Colonic mucosa (tissue), 4 donors: ENCODE data around the gene LEKR1. TPM values are rescaled to one million over a fixed set of nuclear protein-coding genes. Genes with fewer than 3 reads are reported as not detected.

Source experiments
- DNase-seq: peaks from one replicate; pipeline ENCODE4 v3.0.0-alpha.2; 2020
- H3K27ac ChIP-seq: fragments of 200-600 bp; one replicate; pipeline ENCODE4 v1.8.0; 2021
- H3K27me3 ChIP-seq: fragments of 200-600 bp; one replicate; pipeline ENCODE4 v1.8.0; 2021
- H3K36me3 ChIP-seq: fragments of 200-600 bp; one replicate; pipeline ENCODE4 v1.8.0; 2021
- H3K4me1 ChIP-seq: fragments of 200-600 bp; one replicate; pipeline ENCODE4 v1.8.0; 2021; ENCODE audit warnings: mild to moderate bottlenecking
- H3K4me3 ChIP-seq: fragments of 200-600 bp; one replicate; pipeline ENCODE4 v1.8.0; 2021
- H3K9ac ChIP-seq, 2 donors: one replicate each; pipeline ENCODE4 v1.7.0; 2013; ENCODE audit warnings: control low read depth in 2 of 2, low read depth in 2 of 2, low read length in 2 of 2
- H3K9me3 ChIP-seq: fragments of 200-600 bp; one replicate; pipeline ENCODE4 v1.8.0; 2021
- intact Hi-C: fragments of 100-400 bp; cut with DNase I; formaldehyde crosslinking; loops from one replicate; pipeline ENCODE4 v1.14.1; 2022
- total RNA-seq, 2 donors: library from RNA; stranded (reverse); fragmentation: NEBNext Ultra II Directional in 1 of 2; extraction: Animal tissue kit (Norgen Biotek cat#: 25700) in 1 of 2; gene quantifications; one replicate each; pipeline ENCODE4 v1.2.1, GENCODE V29; 2021
- TF ChIP-seq, protein P1 (sequence below): fragments of 200-600 bp; IDR thresholded peaks from one replicate; pipeline ENCODE4 v1.8.0; 2022; ENCODE audit warnings: antibody characterized with exemption, mild to moderate bottlenecking
- donor health status: healthy.
- donor health status: DM: no; HTN: no; CAD: no.
- donor health status: DM: no; HTN: no; CAD: no.

The LEKR1 gene
- total RNA-seq, 2 donors from 2014 or later = 1.6 to 2.0 TPM

DNA sequence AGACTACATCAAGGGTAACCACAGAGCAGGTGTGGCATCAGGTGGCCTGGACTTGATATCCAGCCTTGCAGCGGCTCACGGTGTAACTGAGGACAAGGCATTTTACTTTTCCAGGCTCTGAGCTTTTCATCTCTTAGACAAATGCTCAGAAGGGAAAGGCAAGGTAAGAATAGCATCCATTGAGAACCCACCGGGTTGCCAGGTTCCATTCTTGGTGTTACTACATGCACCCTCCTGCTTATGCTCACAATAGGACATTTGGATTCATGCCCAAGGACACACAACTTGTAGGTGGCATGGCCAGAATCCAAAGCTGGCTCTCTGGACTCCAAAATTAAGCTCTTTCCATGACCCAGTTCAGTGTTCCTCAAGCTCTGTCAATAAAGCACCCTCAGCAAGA, 248.3 kb downstream of the LEKR1 start:
- Histone ChIP-seq H3K27ac (no peak overlapping the region), H3K9me3 (no peaks in the 10 kb centered on the region), H3K4me1 (peaks cover 3% of the 10 kb centered on the region), H3K27me3 (no peaks in the 10 kb centered on the region), H3K9ac (no peak overlapping the region), H3K36me3 (no peaks in the 10 kb centered on the region), H3K4me3 (no peak overlapping the region)
- TF ChIP-seq, protein P1, sequence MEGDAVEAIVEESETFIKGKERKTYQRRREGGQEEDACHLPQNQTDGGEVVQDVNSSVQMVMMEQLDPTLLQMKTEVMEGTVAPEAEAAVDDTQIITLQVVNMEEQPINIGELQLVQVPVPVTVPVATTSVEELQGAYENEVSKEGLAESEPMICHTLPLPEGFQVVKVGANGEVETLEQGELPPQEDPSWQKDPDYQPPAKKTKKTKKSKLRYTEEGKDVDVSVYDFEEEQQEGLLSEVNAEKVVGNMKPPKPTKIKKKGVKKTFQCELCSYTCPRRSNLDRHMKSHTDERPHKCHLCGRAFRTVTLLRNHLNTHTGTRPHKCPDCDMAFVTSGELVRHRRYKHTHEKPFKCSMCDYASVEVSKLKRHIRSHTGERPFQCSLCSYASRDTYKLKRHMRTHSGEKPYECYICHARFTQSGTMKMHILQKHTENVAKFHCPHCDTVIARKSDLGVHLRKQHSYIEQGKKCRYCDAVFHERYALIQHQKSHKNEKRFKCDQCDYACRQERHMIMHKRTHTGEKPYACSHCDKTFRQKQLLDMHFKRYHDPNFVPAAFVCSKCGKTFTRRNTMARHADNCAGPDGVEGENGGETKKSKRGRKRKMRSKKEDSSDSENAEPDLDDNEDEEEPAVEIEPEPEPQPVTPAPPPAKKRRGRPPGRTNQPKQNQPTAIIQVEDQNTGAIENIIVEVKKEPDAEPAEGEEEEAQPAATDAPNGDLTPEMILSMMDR = no peak
- DNase-seq = no peak
- intact Hi-C loops = no loop called here

DNA sequence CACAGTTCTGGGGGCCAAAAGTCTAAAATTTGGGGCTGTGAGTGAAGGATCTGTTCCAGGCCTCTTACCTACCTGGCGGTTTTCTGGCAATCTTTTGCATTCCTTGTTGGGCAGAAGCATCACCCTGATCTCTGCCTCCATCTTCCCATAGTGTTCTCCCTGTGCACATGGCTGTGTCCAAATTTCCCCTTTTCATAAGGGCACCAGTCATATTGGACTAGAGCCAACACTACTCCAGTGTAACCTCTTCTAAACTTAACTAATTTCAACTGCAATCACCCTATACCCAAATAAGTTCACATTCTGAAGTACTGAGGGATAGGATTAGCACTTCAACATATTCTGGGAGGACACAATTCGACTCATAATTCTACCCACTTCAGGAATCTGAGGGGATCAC, 248.8 kb downstream of the LEKR1 start:
- H3K9ac ChIP-seq = no peak overlapping the region
- H3K36me3 ChIP-seq = no peaks in the 10 kb centered on the region
- no peaks in the 10 kb centered on the region for H3K9me3 ChIP-seq
- no peaks in the 10 kb centered on the region for H3K4me1 ChIP-seq
- no peak overlapping the region for H3K4me3 ChIP-seq
- H3K27ac ChIP-seq = no peak overlapping the region
- H3K27me3 ChIP-seq = no peaks in the 10 kb centered on the region
- DNase-seq = no peak
- TF ChIP-seq, protein P1 = no peak
- intact Hi-C loops = no loop called here

- DNase-seq = no peak
- Histone ChIP-seq H3K4me1 (no peaks in the 10 kb centered on the region), H3K27me3 (no peaks in the 10 kb centered on the region), H3K36me3 (no peaks in the 10 kb centered on the region), H3K27ac (no peak overlapping the region), H3K4me3 (no peak overlapping the region), H3K9me3 (no peaks in the 10 kb centered on the region), H3K9ac (no peak overlapping the region)
- intact Hi-C loops = no loop called here
- TF ChIP-seq, protein P1 = no peak
These were observed 249.7 kb downstream of the LEKR1 start for GRCh38 chr3:157075693-157076420.

- Histone ChIP-seq H3K36me3 (no peaks in the 10 kb centered on the region), H3K27ac (no peak overlapping the region), H3K27me3 (no peaks in the 10 kb centered on the region), H3K9ac (no peak overlapping the region), H3K4me3 (no peak overlapping the region), H3K9me3 (no peaks in the 10 kb centered on the region), H3K4me1 (no peaks in the 10 kb centered on the region)
- intact Hi-C loops = no loop called here
- DNase-seq = peak; percentile 17
- TF ChIP-seq, protein P1 = no peak
These were observed 251.4 kb downstream of the LEKR1 start for GRCh38 chr3:157077565-157077991.

DNA sequence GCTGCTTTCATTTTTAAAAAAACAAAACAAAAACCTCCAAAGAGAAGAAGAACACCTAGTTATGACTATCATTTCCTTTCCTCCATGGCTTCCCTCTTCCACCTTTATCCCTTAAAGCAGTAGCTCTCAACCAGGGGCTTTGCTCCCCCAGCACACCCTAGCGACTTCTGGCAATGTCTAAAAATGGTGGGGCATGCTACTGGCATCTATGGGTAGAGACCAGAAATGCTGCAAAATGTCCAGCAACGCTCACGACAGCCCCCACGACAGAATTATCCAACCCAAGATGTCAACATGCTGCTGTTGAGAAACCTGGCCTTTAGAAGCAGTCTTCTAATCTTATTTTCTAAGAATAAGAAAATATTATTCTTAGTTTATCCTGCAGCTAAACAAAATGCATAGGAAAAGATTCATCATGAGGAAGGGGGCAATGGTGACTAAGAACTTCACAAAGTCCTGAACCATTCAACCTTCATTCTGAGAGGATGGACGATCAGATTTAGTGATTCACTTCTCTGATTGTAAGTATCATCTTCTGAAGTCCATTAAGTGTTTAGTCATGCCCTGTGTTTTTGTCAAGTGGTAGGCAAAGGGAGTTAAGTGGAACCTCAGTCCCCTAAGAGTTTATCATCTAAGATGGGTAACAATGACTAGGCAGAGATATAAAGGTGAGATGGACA, 252.1 kb downstream of the LEKR1 start:
- Histone ChIP-seq H3K9me3 (no peaks in the 10 kb centered on the region), H3K27me3 (no peaks in the 10 kb centered on the region), H3K27ac (no peak overlapping the region), H3K4me1 (no peaks in the 10 kb centered on the region), H3K36me3 (no peaks in the 10 kb centered on the region), H3K4me3 (no peak overlapping the region), H3K9ac (no peak overlapping the region)
- TF ChIP-seq, protein P1 = no peak
- intact Hi-C loops = no loop called here
- no peak for DNase-seq
